Measurements from ENCODE around the gene ADAM8.
A peak's percentile ranks its signal among the peaks of the same experiment; 100 is the strongest.

ADAM8 gene

GRCh38 chr10:133262696-133263095 is 14.0 kb downstream of the ADAM8 start:
- TF ChIP-seq CTCF (IDR thresholded peaks at IDR 0.05; ENCODE audit: borderline replicate concordance, insufficient read depth, low read depth, low read length), result no peak
- no peak overlapping the region for H3K4me3 ChIP-seq (ENCODE audit: low read depth, low read length)

DNA sequence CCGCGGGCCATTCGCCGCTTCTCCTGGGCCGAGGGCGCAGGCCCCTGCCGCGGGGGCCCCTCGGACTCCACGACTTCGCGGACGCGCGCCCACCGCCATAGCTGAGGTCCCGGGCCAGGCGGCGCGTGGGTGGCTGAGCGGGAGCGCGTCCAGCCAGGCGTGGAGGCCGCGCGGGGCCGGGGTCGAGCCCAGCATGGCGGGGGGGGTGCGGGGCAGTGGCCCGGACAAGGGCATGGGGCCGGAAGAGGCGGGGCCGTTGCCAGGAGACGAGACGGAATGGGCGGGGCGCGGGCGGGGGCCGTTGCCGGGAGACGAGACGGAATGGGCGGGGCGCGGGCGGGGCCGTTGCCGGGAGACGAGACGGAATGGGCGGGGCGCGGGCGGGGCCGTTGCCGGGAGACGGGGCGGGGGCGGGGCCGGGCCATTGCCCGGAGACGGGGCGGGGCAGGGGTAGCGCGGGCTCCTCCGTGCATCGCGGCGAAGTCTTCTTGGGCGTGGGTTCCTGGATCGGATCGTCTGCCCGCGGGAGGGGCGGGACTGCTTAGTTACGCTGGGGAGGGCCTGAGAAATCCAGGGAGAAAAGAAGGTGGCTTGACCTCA is 14.8 kb downstream of the ADAM8 start:
- no peak for TF ChIP-seq CTCF (IDR thresholded peaks at IDR 0.05; ENCODE audit: borderline replicate concordance, insufficient read depth, low read depth, low read length)
- H3K4me3 ChIP-seq (ENCODE audit: low read depth, low read length), result peak overlapping the region; percentile 68

GRCh38 chr10:133260895-133261725 is 15.6 kb downstream of the ADAM8 start:
- peak overlapping the region; percentile 68 for H3K4me3 ChIP-seq (ENCODE audit: low read depth, low read length)
- TF ChIP-seq CTCF (IDR thresholded peaks at IDR 0.05; ENCODE audit: borderline replicate concordance, insufficient read depth, low read depth, low read length), result no peak

DNA sequence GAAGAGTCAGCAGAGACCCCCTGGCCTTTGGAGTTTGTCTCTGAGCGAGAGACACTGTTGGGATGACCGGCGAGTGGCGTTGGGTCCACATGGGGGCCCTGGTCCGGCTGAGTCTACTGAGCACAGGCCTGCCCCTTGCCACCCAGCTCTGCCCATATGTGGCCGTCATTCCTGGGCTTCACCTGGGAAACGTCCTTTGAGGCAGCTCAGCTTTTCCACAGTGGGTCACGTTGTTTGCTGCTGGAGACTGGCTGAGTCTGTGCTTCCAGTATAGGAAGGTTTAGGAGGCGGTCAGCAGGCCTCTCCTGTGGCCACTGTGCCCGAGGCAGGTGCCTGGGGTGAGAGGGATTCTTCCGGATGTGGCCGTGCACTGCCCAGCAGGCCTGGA is 17.1 kb downstream of the ADAM8 start:
- no peak overlapping the region for H3K4me3 ChIP-seq (ENCODE audit: low read depth, low read length)
- TF ChIP-seq CTCF (IDR thresholded peaks at IDR 0.05; ENCODE audit: borderline replicate concordance, insufficient read depth, low read depth, low read length), result no peak

GRCh38 chr10:133258818-133259601 is 17.7 kb downstream of the ADAM8 start:
- H3K4me3 ChIP-seq (ENCODE audit: low read depth, low read length), result no peak overlapping the region
- no peak for TF ChIP-seq CTCF (IDR thresholded peaks at IDR 0.05; ENCODE audit: borderline replicate concordance, insufficient read depth, low read depth, low read length)

GRCh38 chr10:133258066-133258817 is 18.4 kb downstream of the ADAM8 start:
- TF ChIP-seq CTCF (IDR thresholded peaks at IDR 0.05; ENCODE audit: borderline replicate concordance, insufficient read depth, low read depth, low read length), result no peak
- H3K4me3 ChIP-seq (ENCODE audit: low read depth, low read length), result no peak overlapping the region

All from GM12875 (cell line).